HG02870 (cell line): Measurements from ENCODE around the gene HDHD3.
"Not testable (repeated sequence)": the region's sequence is repeated elsewhere in the genome, so short reads cannot be mapped to it uniquely, and the experiment has no call there.

Experiments used
- ATAC-seq: cut with Tn5 transposase; IDR thresholded peaks from one replicate; pipeline ENCODE4 v1.9.1; 2021; ENCODE audit warnings: mild to moderate bottlenecking, moderate library complexity; ENCODE audit not compliant: unreplicated experiment

HDHD3 gene

GRCh38 chr9:113390192-113390960, 13.6 kb upstream of the HDHD3 start:
- no peak for ATAC-seq

- no peak for ATAC-seq
Observed at GRCh38 chr9:113389451-113389850, 12.7 kb upstream of the HDHD3 start.

GRCh38 chr9:113388833-113389232, 12.0 kb upstream of the HDHD3 start:
- no peak for ATAC-seq

GRCh38 chr9:113387560-113388230, 10.9 kb upstream of the HDHD3 start:
- no peak for ATAC-seq

- no peak for ATAC-seq
Observed at GRCh38 chr9:113386571-113387393, 10.0 kb upstream of the HDHD3 start.

GRCh38 chr9:113381909-113382411, 5.2 kb upstream of the HDHD3 start:
- ATAC-seq = no peak

- ATAC-seq = not testable (repeated sequence)
Observed at GRCh38 chr9:113381441-113381840, 4.7 kb upstream of the HDHD3 start.

GRCh38 chr9:113380869-113381378, 4.1 kb upstream of the HDHD3 start:
- no peak for ATAC-seq

- not testable (repeated sequence) for ATAC-seq
Observed at GRCh38 chr9:113379829-113380210, 3.0 kb upstream of the HDHD3 start.

GRCh38 chr9:113379094-113379828, 2.5 kb upstream of the HDHD3 start:
- not testable (repeated sequence) for ATAC-seq

- no peak for ATAC-seq
Observed at GRCh38 chr9:113375057-113376023, 1.4 kb downstream of the HDHD3 start.

GRCh38 chr9:113373676-113374392, 3.0 kb downstream of the HDHD3 start:
- no peak for ATAC-seq

- ATAC-seq = no peak
Observed at GRCh38 chr9:113373256-113373655, 3.5 kb downstream of the HDHD3 start.

- ATAC-seq = no peak
Observed at GRCh38 chr9:113372059-113372458, 4.7 kb downstream of the HDHD3 start.

GRCh38 chr9:113370806-113371325, 5.9 kb downstream of the HDHD3 start:
- no peak for ATAC-seq

- no peak for ATAC-seq
Observed at GRCh38 chr9:113369855-113370140, 7.0 kb downstream of the HDHD3 start.

- ATAC-seq = no peak
Observed at GRCh38 chr9:113368982-113369854, 7.6 kb downstream of the HDHD3 start.
